ENCODE measurements around the gene WLS. TPM values are rescaled to one million over a fixed set of nuclear protein-coding genes. Genes with fewer than 3 reads are reported as not detected.
A peak's percentile ranks its signal among the peaks of the same experiment; 100 is the strongest.

WLS gene
- total RNA-seq, 1 donor from 2014 or later: 29.9 TPM

DNA sequence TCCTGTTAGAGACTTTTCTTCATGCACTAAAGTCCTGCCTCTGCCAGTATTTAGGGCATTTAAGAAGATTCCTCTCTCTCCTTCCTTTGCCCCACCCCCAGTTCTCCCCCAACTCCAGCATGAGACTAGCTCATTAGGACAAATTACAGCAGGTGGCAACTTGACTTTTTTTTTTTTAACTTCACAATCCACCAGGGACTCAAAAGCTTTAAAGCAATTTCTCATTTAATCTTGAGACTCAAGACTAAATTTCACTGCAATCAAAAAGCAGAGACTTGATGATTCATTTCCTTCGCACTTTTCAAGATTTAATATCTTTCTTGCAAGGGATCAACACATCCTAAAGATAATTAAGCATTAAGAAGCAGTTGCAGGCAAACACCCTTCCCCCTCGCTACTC, 74.9 kb downstream of the WLS start:
- Histone ChIP-seq H3K27me3 (no peaks in the 10 kb centered on the region), H3K9me3 (no peaks in the 10 kb centered on the region), H3K36me3 (peaks cover 16 to 36% of the 10 kb centered on the region in 2 donors), H3K4me1 (no peaks in the 10 kb centered on the region), H3K27ac (no peak overlapping the region), H3K4me3 (no peak overlapping the region)
- DNase-seq (ENCODE audit: low spot score in 2 of 2): no peak
- intact Hi-C loops (cut with DNase I): no loop called here
- TF ChIP-seq, protein P1, sequence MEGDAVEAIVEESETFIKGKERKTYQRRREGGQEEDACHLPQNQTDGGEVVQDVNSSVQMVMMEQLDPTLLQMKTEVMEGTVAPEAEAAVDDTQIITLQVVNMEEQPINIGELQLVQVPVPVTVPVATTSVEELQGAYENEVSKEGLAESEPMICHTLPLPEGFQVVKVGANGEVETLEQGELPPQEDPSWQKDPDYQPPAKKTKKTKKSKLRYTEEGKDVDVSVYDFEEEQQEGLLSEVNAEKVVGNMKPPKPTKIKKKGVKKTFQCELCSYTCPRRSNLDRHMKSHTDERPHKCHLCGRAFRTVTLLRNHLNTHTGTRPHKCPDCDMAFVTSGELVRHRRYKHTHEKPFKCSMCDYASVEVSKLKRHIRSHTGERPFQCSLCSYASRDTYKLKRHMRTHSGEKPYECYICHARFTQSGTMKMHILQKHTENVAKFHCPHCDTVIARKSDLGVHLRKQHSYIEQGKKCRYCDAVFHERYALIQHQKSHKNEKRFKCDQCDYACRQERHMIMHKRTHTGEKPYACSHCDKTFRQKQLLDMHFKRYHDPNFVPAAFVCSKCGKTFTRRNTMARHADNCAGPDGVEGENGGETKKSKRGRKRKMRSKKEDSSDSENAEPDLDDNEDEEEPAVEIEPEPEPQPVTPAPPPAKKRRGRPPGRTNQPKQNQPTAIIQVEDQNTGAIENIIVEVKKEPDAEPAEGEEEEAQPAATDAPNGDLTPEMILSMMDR (IDR thresholded peaks at IDR 0.05): no peak

DNA sequence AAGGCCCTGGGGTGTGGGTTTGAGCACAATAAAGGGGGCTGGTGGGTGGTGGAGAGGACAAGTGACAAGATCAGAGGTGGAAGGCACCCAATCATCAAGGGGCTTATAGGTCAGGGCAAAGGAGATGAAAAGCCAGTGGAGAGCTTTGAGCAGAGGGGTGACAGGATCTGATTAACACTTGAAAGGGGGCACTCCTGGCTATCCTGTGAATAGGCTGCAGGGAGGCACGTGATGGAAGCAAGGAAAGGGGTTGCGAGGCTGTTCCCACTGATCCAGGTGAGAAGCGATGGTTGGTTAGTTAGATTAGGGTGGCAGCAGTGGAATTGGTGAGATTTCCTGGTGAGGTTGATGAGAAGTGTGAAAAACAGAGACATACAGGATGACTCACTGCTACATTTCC, 80.6 kb downstream of the WLS start:
- Histone ChIP-seq H3K27me3 (no peaks in the 10 kb centered on the region), H3K4me1 (no peaks in the 10 kb centered on the region), H3K36me3 (peaks cover 20 to 65% of the 10 kb centered on the region in 2 donors), H3K4me3 (no peak overlapping the region), H3K27ac (no peak overlapping the region), H3K9me3 (no peaks in the 10 kb centered on the region)
- no peak for DNase-seq (ENCODE audit: low spot score in 2 of 2)
- TF ChIP-seq, protein P1 (IDR thresholded peaks at IDR 0.05): no peak
- intact Hi-C loops (cut with DNase I): no loop called here

DNA sequence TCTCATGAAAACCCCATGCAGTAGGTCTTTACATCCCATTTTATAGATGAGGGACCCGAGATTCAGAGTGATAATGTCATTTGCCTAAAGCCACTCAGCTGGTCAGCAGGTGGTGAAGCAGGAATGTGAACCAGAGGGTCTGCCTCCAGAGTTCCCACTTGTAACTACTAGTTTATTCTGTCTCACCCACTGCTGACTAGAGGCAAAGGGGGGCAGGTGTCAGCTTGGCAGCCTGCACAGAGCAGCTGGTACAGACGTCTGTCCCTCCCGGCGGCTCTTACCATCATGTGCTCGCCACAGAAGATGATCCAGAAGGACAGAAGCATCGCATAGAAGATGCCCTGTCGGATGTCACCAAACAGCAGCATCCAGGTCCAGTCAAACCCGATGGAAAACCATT, 82.4 kb downstream of the WLS start:
- H3K27me3 ChIP-seq: no peaks in the 10 kb centered on the region
- H3K4me3 ChIP-seq: no peak overlapping the region
- peaks cover 20 to 65% of the 10 kb centered on the region in 2 donors for H3K36me3 ChIP-seq
- no peaks in the 10 kb centered on the region for H3K9me3 ChIP-seq
- DNase-seq (ENCODE audit: low spot score in 2 of 2): no peak
- intact Hi-C loops (cut with DNase I): no loop called here
- no peak overlapping the region for H3K27ac ChIP-seq
- H3K4me1 ChIP-seq: no peaks in the 10 kb centered on the region
- TF ChIP-seq, protein P1 (IDR thresholded peaks at IDR 0.05): no peak

DNA sequence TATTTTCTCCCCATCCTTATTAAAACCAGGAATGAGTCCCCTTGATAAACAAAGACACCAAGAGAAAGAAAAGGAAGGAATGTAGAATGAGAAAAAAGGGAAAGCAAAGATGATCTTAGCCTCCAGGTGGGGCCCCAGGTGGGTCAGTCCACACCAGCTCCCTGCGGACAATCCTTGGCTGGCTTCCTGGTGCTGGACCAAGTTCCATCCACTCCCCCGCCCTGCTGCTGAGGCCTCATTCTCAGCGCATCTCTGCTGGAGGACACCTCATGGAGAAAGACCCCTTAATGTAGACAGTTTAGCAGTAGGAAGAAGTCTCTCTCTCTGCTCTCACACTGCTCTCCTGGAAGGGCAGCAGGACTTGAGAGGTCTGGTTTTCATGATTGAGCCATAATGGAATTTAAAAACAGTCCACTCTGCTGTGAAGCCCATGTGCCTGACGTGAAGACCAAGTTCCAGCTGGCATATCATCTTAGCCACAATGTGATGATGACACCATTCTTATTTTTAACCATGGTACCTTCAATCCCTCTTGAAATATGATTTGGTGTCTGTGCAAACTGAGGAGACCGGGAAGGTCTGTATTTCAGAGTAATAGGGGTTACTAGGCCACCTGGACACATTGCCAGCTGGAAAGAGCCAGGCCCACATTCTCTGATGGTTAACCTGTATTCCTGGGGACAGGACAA, 83.1 kb downstream of the WLS start:
- no peaks in the 10 kb centered on the region for H3K27me3 ChIP-seq
- peaks cover 20 to 67% of the 10 kb centered on the region in 2 donors for H3K36me3 ChIP-seq
- intact Hi-C loops (cut with DNase I): no loop called here
- H3K27ac ChIP-seq: peak overlapping the region in 1 of 2 donors; percentile 16
- no peak overlapping the region for H3K4me3 ChIP-seq
- H3K4me1 ChIP-seq: no peaks in the 10 kb centered on the region
- no peak for DNase-seq (ENCODE audit: low spot score in 2 of 2)
- TF ChIP-seq, protein P1 (IDR thresholded peaks at IDR 0.05): no peak
- H3K9me3 ChIP-seq: no peaks in the 10 kb centered on the region

DNA sequence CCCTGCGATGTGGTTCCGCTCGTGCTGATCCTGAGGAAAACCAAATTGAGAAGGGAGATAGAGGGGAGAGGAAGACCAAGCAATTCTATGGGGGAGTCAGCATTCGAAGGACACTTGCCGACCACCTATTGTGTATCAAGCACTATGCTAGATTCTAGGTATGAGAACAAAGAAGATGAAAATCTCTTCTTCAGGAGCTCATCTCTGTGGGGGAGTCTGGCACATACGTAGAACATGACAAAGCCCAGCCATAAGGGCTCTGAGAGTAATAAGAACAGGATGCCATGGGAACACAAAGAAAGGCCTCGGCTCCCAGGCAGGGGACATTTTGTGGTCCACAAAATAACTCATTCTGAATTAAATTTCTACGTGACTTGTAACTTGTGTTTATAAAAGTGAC, 83.7 kb downstream of the WLS start:
- intact Hi-C loops (cut with DNase I): no loop called here
- H3K4me3 ChIP-seq: no peak overlapping the region
- peaks cover 20 to 64% of the 10 kb centered on the region in 2 donors for H3K36me3 ChIP-seq
- TF ChIP-seq, protein P1 (IDR thresholded peaks at IDR 0.05): no peak
- DNase-seq (ENCODE audit: low spot score in 2 of 2): no peak
- no peaks in the 10 kb centered on the region for H3K27me3 ChIP-seq
- H3K9me3 ChIP-seq: no peaks in the 10 kb centered on the region
- no peak overlapping the region for H3K27ac ChIP-seq
- H3K4me1 ChIP-seq: no peaks in the 10 kb centered on the region
